ENCODE results near the gene INHA. TPM values are rescaled to one million over a fixed set of nuclear protein-coding genes. Genes with fewer than 3 reads are reported as not detected.

The INHA gene
- total RNA-seq, 2 experiments from 2014 or later, result not detected

- H3K4me3 Mint-ChIP-seq, result no peak overlapping the region
- peaks cover 37% of the 10 kb centered on the region for H3K27me3 Mint-ChIP-seq
- intact Hi-C loops (cut with micrococcal nuclease), result loop anchor here (5.0 kb wide), 3 partner anchors 35 to 130 kb away; partner anchors contain the start of gene GMPPA
- CTCF ChIA-PET, result interaction anchor here (1.1 to 10.0 kb wide), 8 partner anchors 8 to 143 kb away, joined by 3 to 283 read pairs (median 42); partner anchors contain the start of gene GMPPA
- no peak overlapping the region for H3K27ac Mint-ChIP-seq
- no peak for TF ChIP-seq CTCF (IDR thresholded peaks at IDR 0.05)
- H3K4me1 Mint-ChIP-seq (ENCODE audit: low read depth), result no peaks in the 10 kb centered on the region
- no peaks in the 10 kb centered on the region for H3K9me3 Mint-ChIP-seq
- no peaks in the 10 kb centered on the region for H3K36me3 Mint-ChIP-seq (ENCODE audit: low read depth)
- DNase-seq (no peak), ATAC-seq (no peak)
- POLR2A ChIA-PET, result no interaction called here
These were observed 40.3 kb upstream of the INHA start for GRCh38 chr2:219531639-219532377.

- ATAC-seq (no peak), DNase-seq (no peak)
- H3K27me3 Mint-ChIP-seq, result peaks cover 34% of the 10 kb centered on the region
- H3K4me1 Mint-ChIP-seq (ENCODE audit: low read depth), result no peaks in the 10 kb centered on the region
- ChIA-PET CTCF (interaction anchor here (1.5 to 10.0 kb wide), 6 partner anchors 8 to 131 kb away, joined by 3 to 283 read pairs (median 60); partner anchors contain the start of gene GMPPA), POLR2A (no interaction called here)
- no peak overlapping the region for H3K4me3 Mint-ChIP-seq
- no peaks in the 10 kb centered on the region for H3K9me3 Mint-ChIP-seq
- H3K36me3 Mint-ChIP-seq (ENCODE audit: low read depth), result no peaks in the 10 kb centered on the region
- intact Hi-C loops (cut with micrococcal nuclease), result loop anchor here (5.0 kb wide), 3 partner anchors 35 to 130 kb away; partner anchors contain the start of gene GMPPA
- H3K27ac Mint-ChIP-seq, result no peak overlapping the region
- TF ChIP-seq CTCF (IDR thresholded peaks at IDR 0.05), result no peak
These were observed 39.8 kb upstream of the INHA start for GRCh38 chr2:219532378-219532649.

- POLR2A ChIA-PET, result no interaction called here
- no peak for TF ChIP-seq CTCF (IDR thresholded peaks at IDR 0.05)
- no peaks in the 10 kb centered on the region for H3K36me3 Mint-ChIP-seq (ENCODE audit: low read depth)
- no peak overlapping the region for H3K27ac Mint-ChIP-seq
- CTCF ChIA-PET, result interaction anchor here (1.2 to 1.4 kb wide), 2 partner anchors 26 to 58 kb away, joined by 3 to 5 read pairs; no protein-coding TSS in a partner anchor
- ATAC-seq (no peak), DNase-seq (no peak)
- H3K27me3 Mint-ChIP-seq, result peaks cover 23% of the 10 kb centered on the region
- intact Hi-C loops (cut with micrococcal nuclease), result loop anchor here (5.0 kb wide), 3 partner anchors 37 to 132 kb away; partner anchors contain the start of gene GMPPA
- H3K9me3 Mint-ChIP-seq, result no peaks in the 10 kb centered on the region
- H3K4me3 Mint-ChIP-seq, result no peak overlapping the region
- no peaks in the 10 kb centered on the region for H3K4me1 Mint-ChIP-seq (ENCODE audit: low read depth)
These were observed 38.0 kb upstream of the INHA start for GRCh38 chr2:219533930-219534661.

- intact Hi-C loops (cut with micrococcal nuclease), result no loop called here
- TF ChIP-seq CTCF (IDR thresholded peaks at IDR 0.05), result no peak
- H3K27ac Mint-ChIP-seq, result no peak overlapping the region
- DNase-seq (no peak), ATAC-seq (no peak)
- CTCF ChIA-PET, result no interaction called here
- peaks cover 6% of the 10 kb centered on the region for H3K27me3 Mint-ChIP-seq
- POLR2A ChIA-PET, result no interaction called here
- H3K4me1 Mint-ChIP-seq (ENCODE audit: low read depth), result peaks cover 4% of the 10 kb centered on the region
- H3K9me3 Mint-ChIP-seq, result no peaks in the 10 kb centered on the region
- H3K36me3 Mint-ChIP-seq (ENCODE audit: low read depth), result peaks cover 7% of the 10 kb centered on the region
- H3K4me3 Mint-ChIP-seq, result no peak overlapping the region
These were observed 35.7 kb upstream of the INHA start for GRCh38 chr2:219536425-219536824.

GRCh38 chr2:219536967-219537366, 35.1 kb upstream of the INHA start:
- peaks cover 6% of the 10 kb centered on the region for H3K27me3 Mint-ChIP-seq
- DNase-seq, result no peak

More at GRCh38 chr2:219536967-219537366, 35.1 kb upstream of the INHA start:
- no peak overlapping the region for H3K4me3 Mint-ChIP-seq
- H3K4me1 Mint-ChIP-seq (ENCODE audit: low read depth), result peaks cover 7% of the 10 kb centered on the region
- H3K36me3 Mint-ChIP-seq (ENCODE audit: low read depth), result peaks cover 8% of the 10 kb centered on the region
- H3K9me3 Mint-ChIP-seq, result no peaks in the 10 kb centered on the region
- ATAC-seq, result no peak
- TF ChIP-seq CTCF (IDR thresholded peaks at IDR 0.05), result no peak
- no peak overlapping the region for H3K27ac Mint-ChIP-seq
- CTCF ChIA-PET, result interaction anchor here (1.0 kb wide), 1 partner anchor 42 kb away, joined by 3 read pairs; no protein-coding TSS in a partner anchor
- intact Hi-C loops (cut with micrococcal nuclease), result no loop called here
- POLR2A ChIA-PET, result no interaction called here
